HG03558 (cell line): Measurements from ENCODE around the gene CTDSPL.

Experiments used
- ATAC-seq: cut with Tn5 transposase; IDR thresholded peaks from one replicate; pipeline ENCODE4 v1.9.1; 2021; ENCODE audit warnings: moderate number of reproducible peaks; ENCODE audit not compliant: unreplicated experiment; ENCODE audit errors: extremely low read depth

Gene CTDSPL

GRCh38 chr3:37909067-37909911 lies 47.6 kb downstream of the CTDSPL start:
- no peak for ATAC-seq

- ATAC-seq, result no peak
These were observed 49.2 kb downstream of the CTDSPL start for GRCh38 chr3:37910671-37911400.

- no peak for ATAC-seq
These were observed 50.5 kb downstream of the CTDSPL start for GRCh38 chr3:37912052-37912733.

- no peak for ATAC-seq
These were observed 51.8 kb downstream of the CTDSPL start for GRCh38 chr3:37913522-37913921.

GRCh38 chr3:37916685-37917084 lies 55.0 kb downstream of the CTDSPL start:
- no peak for ATAC-seq

GRCh38 chr3:37918627-37919026 lies 56.9 kb downstream of the CTDSPL start:
- no peak for ATAC-seq

- no peak for ATAC-seq
These were observed 58.5 kb downstream of the CTDSPL start for GRCh38 chr3:37920156-37920699.

GRCh38 chr3:37921025-37921424 lies 59.3 kb downstream of the CTDSPL start:
- no peak for ATAC-seq

- no peak for ATAC-seq
These were observed 61.3 kb downstream of the CTDSPL start for GRCh38 chr3:37922721-37923568.

- ATAC-seq, result no peak
These were observed 61.9 kb downstream of the CTDSPL start for GRCh38 chr3:37923569-37924040.

GRCh38 chr3:37924453-37924852 lies 62.8 kb downstream of the CTDSPL start:
- ATAC-seq, result no peak

- ATAC-seq, result no peak
These were observed 63.5 kb downstream of the CTDSPL start for GRCh38 chr3:37925157-37925556.

- no peak for ATAC-seq
These were observed 64.9 kb downstream of the CTDSPL start for GRCh38 chr3:37926611-37927010.

- ATAC-seq, result no peak
These were observed 68.8 kb downstream of the CTDSPL start for GRCh38 chr3:37930495-37930894.

GRCh38 chr3:37932505-37932904 lies 70.8 kb downstream of the CTDSPL start:
- no peak for ATAC-seq

GRCh38 chr3:37934631-37935289 lies 73.1 kb downstream of the CTDSPL start:
- ATAC-seq, result no peak

- no peak for ATAC-seq
These were observed 73.6 kb downstream of the CTDSPL start for GRCh38 chr3:37935290-37935668.

GRCh38 chr3:37935756-37936666 lies 74.3 kb downstream of the CTDSPL start:
- ATAC-seq, result no peak
